EL (cell line): ENCODE results near the gene TMEM39B.
"Not testable (repeated sequence)": the region's sequence is repeated elsewhere in the genome, so short reads cannot be mapped to it uniquely, and the experiment has no call there.

Experiments
- DNase-seq: peaks from one replicate; pipeline ENCODE4 v3.0.0-alpha.2; 2016

The TMEM39B gene

GRCh38 chr1:32113436-32113835 is 40.7 kb downstream of the TMEM39B start:
- not testable (repeated sequence) for DNase-seq

GRCh38 chr1:32114420-32114819 is 41.7 kb downstream of the TMEM39B start:
- DNase-seq: no peak

- DNase-seq: peak; percentile 47
These were observed 42.8 kb downstream of the TMEM39B start for GRCh38 chr1:32115496-32115895.

- no peak for DNase-seq
These were observed 43.8 kb downstream of the TMEM39B start for GRCh38 chr1:32116531-32116930.

- no peak for DNase-seq
These were observed 49.4 kb downstream of the TMEM39B start for GRCh38 chr1:32122151-32122550.

GRCh38 chr1:32123361-32123760 is 50.6 kb downstream of the TMEM39B start:
- DNase-seq: not testable (repeated sequence)

GRCh38 chr1:32125313-32125712 is 52.6 kb downstream of the TMEM39B start:
- no peak for DNase-seq

- DNase-seq: no peak
These were observed 54.0 kb downstream of the TMEM39B start for GRCh38 chr1:32126770-32127169.

- no peak for DNase-seq
These were observed 54.9 kb downstream of the TMEM39B start for GRCh38 chr1:32127409-32128198.

GRCh38 chr1:32128479-32128878 is 55.7 kb downstream of the TMEM39B start:
- no peak for DNase-seq

GRCh38 chr1:32128964-32129363 is 56.2 kb downstream of the TMEM39B start:
- no peak for DNase-seq

- not testable (repeated sequence) for DNase-seq
These were observed 61.2 kb downstream of the TMEM39B start for GRCh38 chr1:32133950-32134280.

GRCh38 chr1:32137111-32137510 is 64.4 kb downstream of the TMEM39B start:
- no peak for DNase-seq

GRCh38 chr1:32138965-32139364 is 66.2 kb downstream of the TMEM39B start:
- peak; percentile 71 for DNase-seq

- DNase-seq: peak; percentile 58
These were observed 69.9 kb downstream of the TMEM39B start for GRCh38 chr1:32142446-32143301.

- DNase-seq: not testable (repeated sequence)
These were observed 70.6 kb downstream of the TMEM39B start for GRCh38 chr1:32143302-32143695.

GRCh38 chr1:32144033-32144432 is 71.3 kb downstream of the TMEM39B start:
- no peak for DNase-seq

GRCh38 chr1:32147799-32148198 is 75.1 kb downstream of the TMEM39B start:
- not testable (repeated sequence) for DNase-seq

- peak; percentile 41 for DNase-seq
These were observed 78.1 kb downstream of the TMEM39B start for GRCh38 chr1:32150847-32151246.

- DNase-seq: peak; percentile 83
These were observed 78.6 kb downstream of the TMEM39B start for GRCh38 chr1:32151319-32151787.
